HG02759 (cell line): ENCODE data around the gene AK9.

Experiments used
- ATAC-seq: cut with Tn5 transposase; IDR thresholded peaks from one replicate; pipeline ENCODE4 v1.9.1; 2021; ENCODE audit warnings: mild to moderate bottlenecking, moderate library complexity; ENCODE audit not compliant: unreplicated experiment

AK9 gene

DNA sequence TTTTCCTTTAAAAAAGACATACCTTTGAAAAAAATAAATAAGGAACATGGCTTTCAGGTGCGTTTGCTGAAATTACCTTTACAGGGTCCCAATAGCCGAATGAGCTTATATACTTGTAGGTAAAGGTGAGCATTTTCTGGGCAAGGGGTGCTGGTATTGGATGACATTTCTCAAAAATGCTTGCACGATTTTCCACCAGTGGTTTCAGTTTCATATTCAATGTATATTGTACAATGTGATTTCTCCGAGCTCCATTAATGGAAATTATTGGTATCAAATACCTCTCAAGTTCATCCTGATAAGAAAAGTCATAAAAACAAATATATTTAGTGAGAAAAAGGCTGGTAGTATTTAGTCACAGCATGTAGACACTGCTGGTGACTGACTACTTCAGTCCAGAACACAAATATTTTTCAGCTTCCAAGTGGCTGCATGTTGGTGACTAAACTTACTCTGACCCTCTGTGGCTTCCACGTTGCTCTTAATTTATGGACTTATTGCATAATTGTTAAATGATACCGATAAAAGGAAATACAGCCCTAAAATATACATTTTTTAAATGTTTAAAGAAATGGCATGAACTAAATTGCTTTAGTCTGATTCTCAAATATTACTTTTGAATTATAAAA lies 175.1 kb downstream of the AK9 start:
- ATAC-seq: no peak

DNA sequence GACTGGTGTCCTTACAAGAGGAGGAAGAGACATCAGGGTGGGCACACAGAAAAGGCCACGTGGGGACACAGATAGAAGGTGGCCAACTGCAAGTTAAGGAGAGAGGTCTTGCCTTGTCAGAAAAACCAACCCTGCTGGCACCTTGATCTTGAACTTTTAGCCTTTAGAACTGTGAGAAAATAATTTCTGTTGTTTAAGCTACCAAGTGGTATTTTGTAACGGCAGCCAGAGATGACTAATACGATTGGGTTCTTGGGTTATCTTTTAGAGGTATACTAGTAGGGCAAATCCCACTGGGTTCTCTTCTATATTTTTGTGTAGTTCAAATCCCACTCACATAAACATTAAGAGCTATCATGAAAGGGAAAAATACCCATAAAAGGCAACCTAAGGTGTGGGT lies 176.1 kb downstream of the AK9 start:
- no peak for ATAC-seq

DNA sequence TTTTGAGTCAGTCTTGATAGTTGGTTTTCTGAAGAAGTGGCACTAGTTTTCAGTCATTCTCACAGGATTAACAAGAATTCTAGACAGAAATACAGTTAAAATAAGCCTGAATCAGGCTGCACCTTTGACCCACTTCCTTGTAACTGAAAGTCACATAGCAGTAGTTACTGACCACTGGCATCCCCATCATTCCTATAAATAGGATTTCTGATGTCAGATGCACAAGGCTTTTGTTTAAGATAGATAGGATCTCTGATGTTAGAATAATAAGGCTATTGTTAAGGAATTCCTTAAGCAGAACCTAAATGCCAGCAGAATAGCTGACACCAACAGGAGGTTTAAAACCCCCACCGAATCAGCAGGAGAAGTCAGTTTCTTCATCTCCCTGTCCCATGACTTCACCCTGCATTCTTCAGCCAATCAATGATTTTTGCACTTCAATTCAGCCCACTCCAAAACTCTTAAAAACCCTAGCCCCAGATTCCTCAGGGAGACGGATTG lies 177.4 kb downstream of the AK9 start:
- ATAC-seq: no peak

DNA sequence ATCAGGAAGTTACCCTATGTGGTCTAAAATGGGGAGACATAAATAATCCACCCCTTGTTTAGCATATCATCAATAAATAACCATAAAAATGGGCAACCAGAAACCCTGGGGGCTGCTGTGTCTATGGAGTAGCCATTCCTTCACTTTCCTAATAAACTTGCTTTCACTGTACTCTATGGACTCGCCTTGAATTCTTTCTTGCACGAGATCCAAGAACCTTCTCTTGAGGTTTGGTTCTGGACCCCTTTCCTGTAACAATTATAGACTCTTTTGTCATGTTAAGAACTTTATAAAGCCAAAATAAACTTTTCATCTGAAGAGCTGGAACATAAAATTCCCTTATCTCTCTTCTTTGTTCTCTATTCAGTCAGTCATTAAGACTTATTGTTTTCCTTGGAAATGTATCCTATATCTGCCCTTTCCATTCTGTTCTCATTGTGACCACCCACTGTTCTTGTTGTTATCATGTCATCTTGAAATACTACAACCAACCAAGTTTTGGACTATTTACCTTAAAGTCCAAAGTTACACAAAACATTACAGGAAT lies 178.7 kb downstream of the AK9 start:
- ATAC-seq: no peak

DNA sequence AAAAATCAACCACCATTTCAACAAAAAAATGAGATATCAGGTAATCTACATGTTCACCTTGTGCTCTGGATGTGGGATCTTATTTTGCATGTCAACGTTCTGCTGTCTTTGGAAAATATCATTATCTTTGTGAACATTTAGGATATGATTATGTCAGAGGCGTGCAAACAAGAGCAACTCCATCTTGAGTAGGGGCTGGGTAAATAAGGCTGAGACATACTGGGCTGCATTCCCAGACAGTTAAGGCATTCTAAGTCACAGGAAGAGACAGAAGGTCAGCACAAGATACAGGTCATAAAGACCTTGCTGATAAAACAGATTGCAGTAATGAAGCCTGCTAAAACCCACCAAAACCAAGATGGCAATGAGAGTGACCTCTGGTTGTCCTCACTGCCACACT lies 179.2 kb downstream of the AK9 start:
- no peak for ATAC-seq

DNA sequence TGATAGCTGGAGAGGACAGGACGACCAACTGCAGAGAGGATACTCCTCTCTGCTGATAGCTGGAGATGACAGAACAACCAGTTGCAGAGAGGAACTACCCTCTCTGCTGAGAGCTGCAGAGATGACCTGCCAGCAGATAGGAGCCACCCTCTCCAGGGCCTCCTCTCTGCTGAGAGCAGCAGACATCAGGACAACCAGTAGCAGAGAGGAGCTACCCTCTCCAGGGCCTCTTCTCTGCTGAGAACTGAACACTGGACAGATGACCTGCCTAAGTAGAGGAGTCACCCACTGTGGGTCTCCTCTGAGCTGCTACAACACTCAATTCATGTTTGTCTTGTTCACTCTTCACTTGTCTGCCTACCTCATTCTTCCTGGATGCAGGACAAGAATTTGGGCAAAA lies 180.6 kb downstream of the AK9 start:
- no peak for ATAC-seq

DNA sequence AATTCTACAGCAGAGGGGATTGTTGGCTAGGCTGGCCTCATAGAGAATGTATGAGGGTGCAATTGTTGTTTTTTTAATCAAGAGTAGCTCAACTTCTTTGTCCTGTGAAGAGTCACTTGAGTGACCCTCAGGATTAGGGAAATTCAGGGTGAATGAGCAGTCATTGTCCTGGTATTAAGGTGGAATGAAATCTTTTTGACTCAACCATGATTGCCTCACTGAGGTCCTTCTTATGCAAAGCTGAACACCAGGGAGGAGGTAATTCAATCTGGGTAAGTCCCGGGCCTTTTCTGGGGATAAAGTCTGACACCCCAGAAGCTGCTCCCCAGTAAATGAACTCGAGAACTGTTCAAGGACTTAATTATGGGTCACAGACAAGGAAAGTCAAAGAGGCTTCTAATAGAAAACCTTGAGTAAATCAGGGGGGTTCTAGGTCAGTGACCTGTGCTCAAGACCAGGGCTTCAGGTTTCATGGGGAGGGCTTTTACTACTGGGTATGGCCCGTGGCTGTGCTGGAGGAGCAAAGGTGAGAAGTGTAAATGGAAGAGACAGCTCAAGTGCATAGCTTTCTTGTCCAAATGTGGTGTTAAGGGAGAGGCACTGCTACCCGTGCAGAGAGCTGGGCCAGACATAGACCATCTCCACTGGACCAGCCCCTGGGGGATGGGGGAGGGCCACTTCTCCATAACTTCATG lies 182.7 kb downstream of the AK9 start:
- no peak for ATAC-seq

DNA sequence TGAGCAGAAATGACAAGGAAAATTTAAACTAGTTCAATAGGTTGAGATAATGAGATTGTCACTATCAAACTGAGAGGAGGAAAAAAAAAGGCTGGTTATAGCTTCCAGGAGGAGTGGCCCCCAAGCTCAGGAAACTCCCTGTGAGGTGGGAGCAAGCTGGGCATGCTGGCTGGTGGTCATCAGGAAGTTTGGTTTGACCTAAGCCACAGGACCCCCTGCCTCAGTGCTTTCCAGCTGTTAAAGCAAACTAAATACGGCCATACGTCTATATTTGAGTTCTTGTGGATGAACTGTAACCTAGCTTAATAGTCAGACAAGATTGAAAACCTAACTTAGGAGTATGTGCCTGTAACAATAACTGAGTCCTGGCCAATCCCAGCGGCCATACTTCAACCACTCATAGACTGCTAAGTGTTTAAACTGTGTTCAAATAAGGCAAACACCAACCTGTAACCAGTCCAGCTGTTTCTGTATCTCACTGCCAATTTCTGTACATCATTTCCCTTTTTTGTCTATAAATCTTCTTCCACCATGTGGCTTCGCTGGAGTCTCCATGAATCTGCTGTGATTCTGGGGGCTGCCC lies 183.4 kb downstream of the AK9 start:
- no peak for ATAC-seq

DNA sequence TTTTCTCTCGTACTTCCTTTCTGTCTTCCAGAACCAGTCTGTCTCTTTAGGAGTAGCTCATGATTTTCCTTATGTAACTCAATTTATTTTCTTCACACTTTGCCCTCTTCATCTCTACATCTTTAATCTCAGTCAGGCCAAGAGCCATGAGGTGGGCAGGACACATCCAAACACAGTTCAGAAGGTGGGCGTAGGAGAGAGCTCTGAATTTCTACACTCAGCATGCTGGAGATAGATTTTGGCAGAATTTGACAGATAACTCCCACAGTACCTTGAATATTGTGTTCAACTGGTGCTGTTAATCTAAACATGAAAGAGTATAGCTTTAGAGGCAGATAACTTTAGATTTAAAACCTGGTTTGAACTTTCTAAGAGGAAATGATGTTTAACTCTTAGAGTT lies 184.2 kb downstream of the AK9 start:
- ATAC-seq: no peak

DNA sequence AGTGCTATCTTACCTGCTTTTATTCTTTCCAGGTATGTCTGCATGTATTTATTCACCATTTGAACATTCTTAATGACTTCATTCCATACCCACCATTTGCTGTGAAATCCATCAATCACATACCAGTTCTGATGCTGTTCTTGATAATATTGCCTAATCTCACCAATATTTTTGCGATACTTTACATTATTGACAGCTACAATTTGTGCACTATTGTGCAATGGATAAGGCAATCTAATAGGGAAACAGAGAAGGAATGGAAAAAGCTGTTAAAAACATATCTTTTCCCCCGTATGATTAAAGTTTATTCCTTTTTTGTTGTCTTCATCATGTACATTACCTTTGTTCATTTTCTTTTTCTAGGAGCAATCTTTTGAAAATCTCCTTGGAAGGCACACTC lies 184.7 kb downstream of the AK9 start:
- no peak for ATAC-seq

DNA sequence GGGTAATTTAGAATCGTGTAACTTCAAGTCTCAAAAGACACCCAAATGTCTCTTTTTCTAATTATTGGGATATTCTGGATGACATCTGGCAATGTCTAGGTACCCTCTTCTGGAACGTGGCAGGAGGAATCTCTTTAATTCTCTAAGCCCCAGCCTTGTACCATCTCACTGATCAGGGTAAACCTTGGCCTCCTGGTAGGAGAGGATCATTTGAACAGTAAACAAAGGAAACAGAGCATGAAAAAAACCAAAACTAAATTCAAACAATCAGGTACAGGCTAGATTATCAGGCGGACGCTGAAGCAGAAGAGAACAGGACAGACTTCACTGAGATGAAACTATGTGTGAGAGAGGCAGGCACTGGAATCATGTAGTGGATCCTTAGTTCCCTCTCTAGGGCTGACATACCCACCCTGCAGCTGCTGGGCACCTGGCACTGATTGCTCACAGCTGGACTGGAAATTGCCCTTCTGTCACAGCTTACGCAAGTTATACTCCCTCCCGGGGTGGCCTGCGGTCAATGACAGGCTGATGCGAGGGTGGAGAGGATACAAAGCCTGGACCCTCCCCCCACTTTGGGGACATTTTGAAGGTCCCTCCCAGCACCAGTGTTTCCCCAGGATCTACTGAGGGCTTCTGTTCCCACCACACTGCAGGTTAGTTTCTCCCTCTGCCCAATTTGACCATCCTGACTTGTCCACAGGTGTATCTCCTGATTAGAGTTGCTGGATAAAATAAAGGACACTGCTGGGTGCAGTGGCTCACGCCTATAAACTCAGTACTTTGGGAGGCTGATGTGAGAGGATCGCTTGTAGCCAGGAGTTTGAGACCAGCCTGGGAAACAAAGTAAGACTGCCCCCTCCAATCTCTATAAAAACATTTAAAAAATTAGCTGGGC lies 187.4 kb downstream of the AK9 start:
- no peak for ATAC-seq

DNA sequence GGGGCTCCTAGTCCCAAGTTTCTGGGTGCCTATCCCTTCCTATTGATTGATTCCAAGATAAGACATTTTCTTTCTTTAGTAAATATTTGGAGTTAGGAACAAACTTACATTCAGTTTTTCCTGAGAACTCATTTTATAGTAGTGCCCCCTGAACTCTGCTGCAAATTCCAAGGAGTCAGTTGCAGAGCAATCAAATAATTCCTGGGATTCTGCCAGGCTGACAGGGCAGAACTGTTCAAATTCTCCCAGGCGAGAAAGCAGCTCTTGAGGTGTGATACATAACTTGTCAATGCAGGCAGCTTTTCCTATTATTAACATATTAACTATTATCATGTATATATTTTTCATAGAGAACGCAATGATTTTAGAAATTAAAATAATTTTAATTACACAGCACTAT lies 192.1 kb downstream of the AK9 start:
- no peak for ATAC-seq

DNA sequence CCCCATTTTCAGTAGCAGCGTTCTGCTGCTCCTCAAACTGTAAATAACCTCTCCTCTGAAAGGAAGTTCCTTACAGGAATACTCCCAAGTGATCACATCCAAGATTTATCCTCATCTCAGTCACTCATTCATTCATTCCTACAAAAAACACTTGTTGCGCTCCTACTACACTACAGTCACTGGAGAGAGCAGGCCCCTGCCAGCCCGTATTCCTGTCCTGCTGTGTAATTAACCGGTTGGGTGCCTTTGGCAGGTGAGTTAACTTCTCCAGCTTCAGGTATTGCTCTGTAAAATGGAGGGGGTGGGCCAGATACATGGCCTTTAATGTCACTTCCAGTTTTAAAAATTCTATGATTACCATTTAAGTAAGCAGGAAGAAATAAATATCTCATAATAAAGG lies 192.9 kb downstream of the AK9 start:
- no peak for ATAC-seq

DNA sequence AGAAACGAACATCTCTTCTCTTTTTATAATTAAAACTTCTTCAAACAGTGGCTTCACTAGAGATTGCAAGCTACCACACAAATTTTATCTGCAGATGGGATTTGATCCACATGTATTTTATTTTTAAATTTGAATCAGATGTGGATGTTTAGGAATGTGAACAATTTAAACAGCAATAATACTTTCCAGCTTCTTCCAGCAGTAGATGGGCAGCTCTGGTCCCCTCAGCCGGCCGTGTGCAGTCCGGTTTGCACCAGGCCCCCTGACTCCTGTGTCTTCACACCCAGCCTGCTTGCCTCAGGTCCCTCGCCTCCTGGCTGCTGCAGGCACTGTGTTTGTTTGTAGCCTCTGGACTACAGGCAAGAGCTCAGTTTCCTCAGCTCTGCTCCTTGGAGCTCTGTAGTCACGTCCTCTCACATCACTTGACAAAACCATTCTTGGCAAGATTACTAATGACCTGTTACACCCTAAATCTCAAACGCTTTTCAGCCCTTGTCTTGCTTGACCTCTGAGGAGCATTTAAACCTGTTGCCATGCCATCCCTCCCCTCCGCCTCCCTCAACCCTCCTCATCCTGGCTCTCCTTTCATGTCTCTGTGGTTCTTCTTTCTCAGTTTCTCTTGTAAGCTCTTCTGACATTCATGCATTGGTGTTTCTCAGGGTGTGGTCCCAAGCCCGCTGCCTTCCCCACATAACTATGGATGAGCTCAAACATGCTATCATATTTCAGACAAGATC lies 194.8 kb downstream of the AK9 start:
- no peak for ATAC-seq

DNA sequence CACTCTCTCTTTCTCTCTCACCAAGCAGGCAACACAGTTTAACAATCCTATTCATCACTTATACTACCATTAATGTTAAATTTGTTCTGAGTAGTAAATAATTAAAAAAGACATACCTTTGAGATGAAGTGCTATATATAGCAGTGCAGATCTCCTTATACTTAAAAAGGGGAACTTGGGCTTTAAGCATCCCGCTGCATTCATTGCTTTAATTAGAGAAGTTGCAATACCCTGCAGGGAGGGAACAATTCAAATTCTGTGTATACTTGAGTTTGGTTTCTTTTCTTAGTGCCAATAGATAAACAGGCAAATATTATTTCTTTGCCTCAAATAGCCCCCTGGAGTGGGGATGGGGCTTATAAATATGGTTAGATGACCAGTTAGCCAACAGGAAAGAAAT lies 197.1 kb downstream of the AK9 start:
- ATAC-seq: no peak

DNA sequence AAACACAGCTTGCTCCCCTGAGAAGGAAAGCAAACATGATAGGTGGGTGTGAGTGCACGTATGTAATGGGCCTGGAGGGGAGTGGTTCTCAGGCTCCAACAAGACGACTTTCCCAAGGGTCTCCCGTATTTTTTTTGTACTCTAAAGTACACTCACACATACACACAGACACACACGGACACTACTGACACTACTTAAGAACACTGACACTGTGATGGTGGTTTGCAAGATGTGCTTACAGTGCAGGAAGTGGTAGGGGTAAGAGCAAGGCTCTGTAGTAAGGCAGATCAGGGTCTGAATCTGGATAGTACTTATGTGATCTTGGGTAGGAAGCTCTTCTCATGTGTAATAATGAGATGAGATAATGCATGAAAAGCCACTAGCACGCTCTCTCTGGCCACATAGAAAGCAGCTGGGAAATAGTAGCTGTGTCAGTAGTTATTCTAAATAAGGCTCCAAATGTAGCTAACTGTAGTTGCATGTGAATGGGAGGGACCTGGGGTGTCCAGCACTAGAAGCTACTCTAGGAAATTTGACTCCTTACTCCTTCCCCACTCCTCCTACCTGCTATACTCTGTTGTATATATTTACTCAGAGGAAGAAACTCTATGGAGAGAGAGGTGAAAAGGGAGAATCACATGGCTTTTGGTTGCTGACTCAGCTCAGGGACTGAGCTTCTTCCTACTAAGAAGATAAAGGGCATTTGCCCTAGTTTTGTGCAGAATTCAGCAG lies 199.6 kb downstream of the AK9 start:
- no peak for ATAC-seq

DNA sequence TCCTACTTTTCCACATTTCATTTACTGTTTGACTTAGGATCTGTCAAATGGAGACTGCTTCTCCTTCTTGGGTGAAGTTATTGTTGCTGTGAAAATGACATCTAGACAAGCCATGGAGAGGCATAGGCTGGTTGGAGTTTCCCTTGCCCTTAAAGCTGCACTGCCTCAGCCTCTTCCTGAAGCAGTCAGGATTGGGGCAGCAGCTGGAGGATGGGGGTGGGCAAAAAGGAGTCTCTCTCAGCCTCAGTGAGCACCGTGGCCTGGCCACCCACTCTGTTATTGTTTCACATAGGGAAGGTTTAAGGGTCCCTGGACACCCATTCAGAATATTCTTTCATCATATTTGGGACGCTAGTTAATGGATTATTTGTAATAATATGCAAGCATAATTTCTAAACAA lies 200.3 kb downstream of the AK9 start:
- ATAC-seq: no peak

DNA sequence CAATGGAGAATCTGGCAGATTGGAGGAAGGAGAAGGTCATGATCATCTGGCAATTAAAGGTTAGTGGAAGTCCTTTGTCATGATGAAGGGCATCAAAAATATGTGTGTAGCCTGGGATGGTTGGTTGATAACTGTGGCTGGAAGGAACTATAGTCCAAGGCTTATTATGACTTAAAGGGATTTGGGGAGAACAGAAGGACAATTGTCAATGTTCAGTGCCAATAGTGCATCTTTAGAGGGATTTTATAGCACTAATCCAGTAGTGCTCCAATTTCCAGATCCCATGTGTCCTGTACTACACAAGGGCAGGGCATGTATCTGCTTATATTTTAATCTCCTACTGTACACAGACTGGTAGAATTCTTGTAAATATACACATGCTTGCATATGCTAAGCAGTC lies 203.0 kb downstream of the AK9 start:
- no peak for ATAC-seq

DNA sequence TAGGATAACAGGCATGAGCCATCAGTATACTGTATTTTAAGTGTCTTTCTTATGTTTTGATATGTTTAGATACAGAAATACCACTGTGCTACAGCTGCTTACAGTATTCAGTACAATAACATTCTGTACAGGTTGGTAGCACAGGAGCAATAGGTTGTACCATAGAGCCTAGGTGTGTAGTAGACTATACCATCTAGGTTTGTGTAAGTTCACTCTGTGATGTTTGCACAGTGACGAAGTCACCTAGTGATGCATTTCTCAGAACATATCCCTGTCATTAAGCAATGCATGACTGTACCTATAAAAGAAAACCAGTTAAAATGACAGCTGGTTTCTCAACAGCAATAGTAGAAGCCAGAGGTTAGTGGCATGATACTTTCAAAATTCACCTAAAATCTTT lies 204.9 kb downstream of the AK9 start:
- no peak for ATAC-seq
